GM21423 (cell line): Measurements from ENCODE around the gene MRPS35.

Experiments
- ATAC-seq: cut with Tn5 transposase; IDR thresholded peaks from one replicate; pipeline ENCODE4 v1.9.1; 2021; ENCODE audit warnings: mild to moderate bottlenecking, moderate library complexity; ENCODE audit not compliant: unreplicated experiment

Gene MRPS35

DNA sequence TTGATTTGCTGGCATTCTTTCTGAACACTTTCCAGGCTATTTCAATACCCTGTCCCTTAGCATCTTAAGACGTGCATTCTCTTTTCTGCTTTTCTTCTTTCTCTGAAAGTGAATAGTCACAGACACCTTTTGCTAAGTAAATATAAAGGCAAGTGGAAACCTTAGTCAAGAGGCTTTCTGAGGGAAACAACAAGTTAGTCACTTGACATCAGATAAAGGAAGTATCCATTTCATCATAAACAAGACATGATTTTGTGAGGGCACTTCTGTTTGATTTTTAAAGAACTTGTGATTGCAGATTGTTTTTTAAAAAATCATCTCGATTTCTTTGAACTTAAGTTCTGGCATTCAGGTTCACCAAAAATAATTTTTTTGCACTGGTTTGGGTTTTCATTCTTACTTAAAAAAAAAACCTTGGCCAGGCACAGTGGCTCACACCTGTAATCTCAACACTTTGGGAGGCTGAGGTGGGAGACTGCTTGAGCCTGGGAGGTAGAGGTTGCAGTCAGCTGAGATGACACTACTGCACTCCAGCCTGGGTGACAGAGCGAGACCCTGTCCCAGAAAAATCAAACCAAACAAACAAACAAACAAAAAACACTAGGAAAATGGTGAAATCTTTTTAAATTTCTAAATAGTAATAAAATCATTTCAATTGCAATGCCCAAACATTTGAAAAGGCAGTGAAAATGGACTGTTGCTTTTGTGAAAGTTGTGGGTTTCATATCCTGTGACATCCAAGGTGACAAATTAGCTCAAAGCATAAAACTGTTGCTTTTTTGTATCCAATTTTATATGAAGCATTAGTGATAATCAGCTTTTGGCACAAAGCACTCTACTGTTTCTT, 61.1 kb downstream of the MRPS35 start:
- no peak for ATAC-seq

GRCh38 chr12:27772328-27773049, 61.9 kb downstream of the MRPS35 start:
- ATAC-seq = no peak

DNA sequence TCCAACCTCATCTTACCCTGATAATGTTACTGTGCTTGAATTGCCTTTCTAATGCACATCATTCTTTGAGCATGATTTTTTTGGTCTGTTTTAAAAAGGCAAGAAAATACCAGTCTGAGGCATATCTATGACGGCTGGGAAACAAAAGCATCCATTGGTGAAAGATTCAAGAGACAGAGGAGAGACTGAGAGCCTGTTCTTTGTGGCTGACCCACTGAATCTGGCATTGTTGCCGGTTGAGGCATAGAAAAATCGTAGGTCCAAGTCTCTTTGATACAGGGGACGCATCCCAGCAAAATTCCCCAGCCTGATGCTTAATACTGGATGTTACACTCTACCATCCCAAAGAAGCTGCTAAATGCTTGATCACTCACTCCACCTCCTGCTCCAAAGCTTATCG, 66.5 kb downstream of the MRPS35 start:
- no peak for ATAC-seq

- ATAC-seq = no peak
These were observed 67.6 kb downstream of the MRPS35 start for GRCh38 chr12:27778206-27778605.

DNA sequence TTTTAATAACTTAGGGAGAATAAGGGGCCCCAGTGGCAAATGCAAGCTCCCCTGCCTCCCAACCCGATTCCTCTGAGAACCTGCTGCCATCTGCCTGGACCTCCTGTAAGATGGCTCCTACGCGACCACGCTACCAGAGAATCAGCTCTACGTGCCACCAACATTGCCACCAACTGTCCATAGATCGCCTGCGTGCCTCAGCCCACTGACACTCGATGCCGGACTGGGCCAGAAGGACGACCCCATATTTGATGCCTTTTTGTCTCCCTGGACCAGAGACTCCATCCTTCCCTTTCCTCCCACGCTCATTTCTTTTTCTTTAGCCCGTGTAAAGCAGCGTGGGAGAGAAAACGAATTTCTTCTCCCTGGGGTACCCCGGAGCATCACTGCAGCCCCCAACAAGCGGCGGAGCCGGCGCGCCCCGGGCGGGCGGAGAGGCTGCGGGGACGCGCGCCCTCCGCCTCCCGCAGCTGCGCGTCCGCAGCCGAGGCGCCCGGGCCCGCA, 68.8 kb downstream of the MRPS35 start:
- peak; percentile 17 for ATAC-seq

- peak; percentile 77 for ATAC-seq
These were observed 69.4 kb downstream of the MRPS35 start, which contains the start of the genes KLHL42 and MANSC4 for GRCh38 chr12:27779920-27780611. KLHL42 (plus strand) TSS chr12:27780233; CDS start chr12:27780331, 98 bp downstream. MANSC4 (minus strand) TSS chr12:27780236; CDS start chr12:27771276, 8,960 bp downstream.

DNA sequence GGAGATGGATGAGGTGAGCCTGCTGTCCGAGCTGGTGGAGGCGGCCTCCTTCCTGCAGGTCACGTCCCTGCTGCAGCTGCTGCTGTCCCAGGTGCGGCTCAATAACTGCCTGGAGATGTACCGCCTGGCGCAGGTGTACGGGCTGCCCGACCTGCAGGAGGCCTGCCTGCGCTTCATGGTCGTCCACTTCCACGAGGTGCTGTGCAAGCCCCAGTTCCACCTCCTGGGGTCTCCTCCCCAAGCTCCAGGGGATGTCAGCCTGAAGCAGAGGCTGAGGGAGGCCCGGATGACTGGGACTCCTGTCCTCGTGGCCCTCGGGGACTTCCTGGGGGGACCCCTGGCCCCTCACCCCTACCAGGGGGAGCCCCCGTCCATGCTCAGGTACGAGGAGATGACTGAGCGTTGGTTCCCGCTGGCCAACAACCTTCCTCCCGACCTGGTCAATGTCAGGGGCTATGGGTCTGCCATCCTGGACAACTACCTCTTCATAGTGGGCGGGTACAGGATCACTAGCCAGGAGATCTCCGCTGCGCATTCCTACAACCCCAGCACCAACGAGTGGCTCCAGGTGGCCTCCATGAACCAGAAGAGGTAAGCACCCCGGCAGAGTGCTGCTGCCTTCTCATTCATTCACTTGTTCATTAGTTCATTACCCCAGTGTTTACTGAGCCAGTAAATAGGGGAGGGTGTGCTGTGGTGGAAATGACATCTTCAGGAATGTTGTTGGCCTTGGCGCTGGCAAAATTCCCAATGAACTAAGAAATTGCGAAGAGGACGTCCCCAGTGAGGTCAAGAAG, 70.2 kb downstream of the MRPS35 start:
- peak; percentile 33 for ATAC-seq

DNA sequence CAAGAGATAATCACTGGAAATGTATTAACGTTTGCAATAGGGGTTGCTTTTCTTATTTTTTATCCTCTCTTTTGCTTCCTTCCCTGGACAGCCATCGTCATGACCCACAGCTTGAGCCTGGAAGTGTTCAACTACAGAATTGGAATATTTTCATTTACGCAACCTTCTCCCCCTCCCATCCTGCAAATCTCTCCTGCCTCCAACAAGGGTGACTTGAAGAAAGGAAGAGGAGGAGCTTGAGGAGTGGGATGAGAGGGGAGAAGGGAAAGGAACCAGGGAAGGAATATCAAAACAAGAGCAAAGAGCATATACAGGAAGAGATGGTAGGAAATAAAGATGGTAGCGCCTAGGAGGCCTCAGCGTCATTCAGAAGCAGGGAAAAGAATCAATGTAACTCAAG, 71.0 kb downstream of the MRPS35 start:
- no peak for ATAC-seq

DNA sequence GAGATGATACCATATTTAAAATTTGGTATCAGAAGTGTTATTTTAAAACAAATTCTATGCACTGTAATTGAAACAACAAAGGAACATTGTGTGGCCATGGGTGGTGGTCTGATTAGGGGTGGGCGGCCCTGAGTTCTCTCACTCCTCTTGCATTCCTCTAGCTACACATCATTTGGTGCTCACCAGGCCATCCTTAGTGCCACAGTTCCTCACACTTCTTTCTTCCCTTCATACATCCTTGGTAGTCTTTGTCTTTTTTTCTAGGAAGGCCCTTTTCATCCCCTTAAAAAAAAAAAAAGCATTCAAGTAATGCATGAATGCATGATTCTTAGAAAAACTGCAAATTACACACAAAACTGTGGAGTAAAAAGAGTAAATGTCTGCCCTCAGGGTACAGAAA, 71.8 kb downstream of the MRPS35 start:
- ATAC-seq = no peak

GRCh38 chr12:27785882-27786570, 75.4 kb downstream of the MRPS35 start:
- no peak for ATAC-seq

DNA sequence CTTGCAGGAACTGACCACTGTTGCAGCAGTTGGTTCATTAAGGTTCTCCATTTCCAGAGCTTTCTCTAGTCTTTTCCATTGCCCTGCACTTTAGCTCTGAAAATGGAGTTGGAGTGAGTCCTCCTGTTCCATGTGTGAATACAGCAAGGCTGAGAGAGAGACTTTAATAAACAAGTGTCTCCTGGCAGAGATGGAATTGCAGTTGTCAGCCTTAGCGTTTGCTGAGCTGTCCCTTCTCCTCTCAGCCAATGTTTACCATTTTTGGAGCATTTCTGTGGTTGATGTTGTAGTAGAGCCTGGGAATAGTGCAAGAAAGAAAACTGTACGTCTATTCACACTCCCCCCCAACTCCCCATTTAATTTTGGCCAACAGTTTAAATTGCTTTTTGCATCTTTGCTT, 76.9 kb downstream of the MRPS35 start:
- no peak for ATAC-seq

DNA sequence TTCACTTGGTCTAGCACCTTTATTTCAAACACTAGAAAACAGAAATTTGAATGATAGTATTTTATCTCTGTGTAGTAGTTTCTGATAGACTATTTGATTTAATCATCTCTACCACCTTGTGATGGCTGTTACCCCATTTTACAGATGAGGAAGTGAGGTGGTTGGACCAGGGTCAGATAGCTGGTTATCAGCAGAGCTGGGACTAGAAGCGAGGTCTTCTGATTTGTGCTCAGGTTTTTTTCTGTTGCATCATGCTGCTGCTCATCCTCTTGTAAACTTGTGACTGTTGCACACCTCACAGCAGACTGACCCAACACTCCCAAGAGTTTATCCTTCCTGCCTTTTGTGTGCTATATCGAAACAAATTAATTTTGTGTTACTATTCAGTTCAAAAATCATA, 79.5 kb downstream of the MRPS35 start:
- no peak for ATAC-seq

DNA sequence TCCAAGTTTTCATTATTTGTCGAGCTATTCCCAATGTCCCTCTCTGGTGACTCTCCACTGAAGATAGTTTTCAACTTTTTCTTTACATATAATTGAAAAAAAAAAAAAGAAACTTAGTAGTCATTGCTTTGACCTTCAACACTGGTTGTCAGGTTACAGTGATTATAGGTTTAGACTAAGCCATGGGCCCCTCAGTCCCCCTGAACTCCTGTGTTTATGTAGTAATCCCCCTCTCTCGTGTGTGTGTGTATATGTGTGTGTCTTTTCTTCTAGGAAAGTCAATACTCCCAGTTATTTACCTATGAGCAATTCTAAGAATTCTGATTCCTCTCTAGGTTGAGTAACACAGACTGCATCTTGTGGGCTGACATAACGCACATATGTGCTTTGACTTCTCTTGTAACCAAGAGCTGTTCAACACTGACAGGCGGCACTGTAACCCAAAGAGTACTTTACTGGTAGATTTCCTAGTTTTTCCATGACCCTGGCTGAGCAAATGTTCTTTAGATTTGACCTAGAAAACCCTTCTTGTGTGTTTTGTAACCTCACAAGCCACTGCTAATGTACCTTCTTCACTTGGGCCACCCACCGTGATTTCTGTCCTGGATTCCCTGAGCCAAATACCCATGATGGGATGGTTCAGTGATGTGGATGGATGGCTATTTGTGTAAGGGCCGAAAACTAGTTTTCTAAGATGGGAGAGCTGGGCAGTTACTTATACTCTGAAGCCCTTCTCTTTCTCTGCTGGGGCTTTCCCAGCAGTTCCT, 84.4 kb downstream of the MRPS35 start:
- ATAC-seq = no peak

GRCh38 chr12:27796128-27796527, 85.5 kb downstream of the MRPS35 start:
- no peak for ATAC-seq

- ATAC-seq = no peak
These were observed 86.8 kb downstream of the MRPS35 start for GRCh38 chr12:27797301-27798025.

- ATAC-seq = no peak
These were observed 90.2 kb downstream of the MRPS35 start for GRCh38 chr12:27800819-27801218.

GRCh38 chr12:27801630-27802029, 91.0 kb downstream of the MRPS35 start:
- ATAC-seq = no peak

GRCh38 chr12:27802511-27802910, 91.9 kb downstream of the MRPS35 start:
- no peak for ATAC-seq
